RWPE1 (cell line): Measurements from ENCODE around the gene ZNF433.

Experiments
- CTCF ChIA-PET: fragments of 350-600 bp; sonication (Branson Sonifier 250); formaldehyde crosslinking; extraction: SDS; loops from one replicate; lab custom pipeline; 2021; lab: Yijun Ruan, JAX
- POLR2A ChIA-PET: fragments of 400-600 bp; formaldehyde crosslinking; extraction: SDS; loops from one replicate; lab custom pipeline; 2020; ENCODE audit warnings: antibody characterized with exemption; ENCODE audit not compliant: low non-redundant PET; lab: Yijun Ruan, JAX
- DNase-seq: peaks from one replicate; pipeline ENCODE4 v3.0.0; 2012; ENCODE audit warnings: low spot score
- H3K27ac ChIP-seq: fragments of 450-650 bp; 2 replicates; pipeline ENCODE4 v1.5.1; 2017
- CTCF ChIP-seq: fragments of 450-650 bp; conservative IDR thresholded peaks from 2 replicates; pipeline ENCODE4 v1.5.1; 2017; ENCODE audit warnings: low read depth, mild to moderate bottlenecking

Gene ZNF433

DNA sequence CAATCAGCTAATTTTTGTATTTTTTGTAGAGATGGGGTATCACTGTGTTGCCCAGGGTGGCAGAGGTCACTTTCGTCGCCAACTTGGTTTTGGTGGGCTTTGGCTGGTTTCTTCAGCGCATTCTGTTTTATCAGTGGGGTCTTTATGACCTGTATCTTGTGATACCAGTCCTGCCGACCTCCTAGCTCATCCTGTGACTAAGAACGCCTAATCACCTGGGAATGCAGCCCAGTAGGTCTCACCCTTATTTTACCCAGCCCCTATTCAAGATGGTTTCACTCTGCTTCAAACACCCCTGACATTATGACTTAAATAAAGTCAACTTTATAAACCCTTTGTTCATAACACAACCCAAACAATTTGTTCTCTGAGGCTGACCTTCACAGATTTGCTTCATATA is 20.3 kb upstream of the ZNF433 start:
- ChIA-PET POLR2A (no interaction called here), CTCF (interaction anchor here (1.0 kb wide), 1 partner anchor 85 kb away, joined by 3 read pairs; no protein-coding TSS in a partner anchor)
- TF ChIP-seq CTCF = no peak
- H3K27ac ChIP-seq = no peak overlapping the region
- DNase-seq = no peak

GRCh38 chr19:12052497-12053169 is 17.2 kb upstream of the ZNF433 start, which contains the start of gene ZNF878:
Gene ZNF878, minus strand, starts transcription at chr19:12052961. Its CDS starts 160 bp downstream, at chr19:12052801.
- TF ChIP-seq CTCF = no peak
- H3K27ac ChIP-seq = peak within 1 kb of the TSS; percentile 83
- ChIA-PET POLR2A (interaction anchor here (0.7 kb wide), 1 partner anchor 17 kb away, joined by 3 read pairs; the partner anchor contains the start of gene ZNF433), CTCF (interaction anchor here (0.5 to 1.0 kb wide), 4 partner anchors 11 to 89 kb away, joined by 3 to 6 read pairs (median 3); no protein-coding TSS in a partner anchor)
- peak; percentile 88 for DNase-seq

- CTCF ChIA-PET = interaction anchor here (0.6 to 1.0 kb wide), 2 partner anchors 63 to 86 kb away, joined by 3 read pairs; no protein-coding TSS in a partner anchor
Measured at GRCh38 chr19:12052091-12052496, 16.6 kb upstream of the ZNF433 start.

DNA sequence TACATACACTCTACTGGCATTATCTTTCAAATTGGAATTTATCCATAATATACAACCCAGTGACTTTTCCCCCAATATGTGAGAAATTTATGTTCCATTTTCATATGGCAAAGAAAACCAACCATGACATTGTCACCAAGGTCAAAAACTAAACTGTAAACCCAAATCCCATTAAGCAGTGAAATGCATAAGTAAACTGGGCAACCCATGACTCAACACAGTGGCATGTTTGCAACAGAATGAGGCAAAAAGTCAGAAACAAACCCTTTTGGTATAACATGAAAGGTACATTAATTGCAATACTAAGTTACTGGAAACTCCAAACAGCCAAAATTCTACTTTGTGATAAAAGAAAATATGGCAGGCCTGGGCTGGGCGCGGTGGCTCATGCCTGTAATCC is 12.4 kb upstream of the ZNF433 start:
- CTCF ChIA-PET = interaction anchor here (1.2 kb wide), 1 partner anchor 124 kb away, joined by 5 read pairs; no protein-coding TSS in a partner anchor
- DNase-seq = no peak
- H3K27ac ChIP-seq = no peak overlapping the region
- no peak for TF ChIP-seq CTCF
- POLR2A ChIA-PET = no interaction called here

More at GRCh38 chr19:12052091-12052496, 16.6 kb upstream of the ZNF433 start:
- POLR2A ChIA-PET = interaction anchor here (0.7 kb wide), 1 partner anchor 17 kb away, joined by 3 read pairs; the partner anchor contains the start of gene ZNF433
- TF ChIP-seq CTCF = no peak
- H3K27ac ChIP-seq = peak overlapping the region; percentile 83
- DNase-seq = peak; percentile 13

GRCh38 chr19:12043752-12044422 is 8.4 kb upstream of the ZNF433 start:
- no peak overlapping the region for H3K27ac ChIP-seq
- no peak for TF ChIP-seq CTCF
- DNase-seq = no peak
- ChIA-PET CTCF (no interaction called here), POLR2A (no interaction called here)

GRCh38 chr19:12042893-12043292 is 7.4 kb upstream of the ZNF433 start:
- ChIA-PET POLR2A (no interaction called here), CTCF (no interaction called here)
- H3K27ac ChIP-seq = no peak overlapping the region
- DNase-seq = no peak
- no peak for TF ChIP-seq CTCF
